Adrenal gland (tissue), 12 donors: ENCODE data around the gene SLC44A5. TPM values are rescaled to one million over a fixed set of nuclear protein-coding genes. Genes with fewer than 3 reads are reported as not detected.
"Not testable (repeated sequence)": the region's sequence is repeated elsewhere in the genome, so short reads cannot be mapped to it uniquely, and the experiment has no call there.

Source experiments
- DNase-seq, 7 donors: peaks; one replicate each; pipeline ENCODE4 v3.0.0-alpha.2; 2019 to 2020
- H3K27ac ChIP-seq, 5 donors: fragments of 200-600 bp; sonication (generic) in 4 of 5; 1 replicate in 3 of 5; 2 replicates in 2 of 5; pipeline versions ENCODE4 v1.5.1 to v1.8.0; 2016 to 2020; ENCODE audit warnings: mild to moderate bottlenecking in 1 of 5
- H3K27me3 ChIP-seq: fragments of 200-600 bp; 2 replicates; pipeline ENCODE4 v1.8.0; 2021
- H3K36me3 ChIP-seq, 2 donors: fragments of 200-600 bp; replicated peaks in 1 of 2; 1 replicate in 1 of 2; 2 replicates in 1 of 2; pipeline versions ENCODE4 v1.5.1 to v1.8.0; 2018 to 2022
- H3K4me1 ChIP-seq, 2 donors: fragments of 200-600 bp; replicated peaks in 1 of 2; 1 replicate in 1 of 2; 2 replicates in 1 of 2; pipeline versions ENCODE4 v1.5.1 to v1.8.0; 2018 to 2021
- H3K4me3 ChIP-seq, 4 donors: fragments of 200-600 bp; sonication (generic) in 3 of 4; one replicate each; pipeline ENCODE4 v1.5.1; 2016 to 2018
- H3K9me3 ChIP-seq, 3 donors: fragments of 200-600 bp; sonication (generic) in 1 of 3; replicated peaks in 1 of 3; 1 replicate in 2 of 3; 2 replicates in 1 of 3; pipeline versions ENCODE4 v1.5.1 to v1.8.0; 2016 to 2021
- POLR2A ChIP-seq, 2 donors: fragments of 450-650 bp; IDR thresholded peaks; one replicate each; pipeline ENCODE4 v1.6.1; 2017; ENCODE audit warnings: antibody characterized with exemption in 2 of 2, mild to moderate bottlenecking in 2 of 2, moderate library complexity in 1 of 2
- WGBS, 4 donors: extraction: QIAGEN DNeasy Blood & Tissue Kit in 2 of 4; methylation state at CpG; one replicate each; pipeline versions ENCODE4 v1.1.5 to v1.1.7; 2013 to 2017; 5-methylcytosine and 5-hydroxymethylcytosine counted together
- intact Hi-C, 2 donors: fragments of 100-400 bp; cut with DNase I; formaldehyde crosslinking; loops; one replicate each; pipeline versions ENCODE4 v1.14.1 to v1.15.0; 2022 to 2023
- polyA plus RNA-seq, 3 donors: library from polyadenylated mRNA; stranded (reverse); fragments of 200-250 nt in 2 of 3; fragments of 350-450 nt in 1 of 3; fragmentation: Illumina TruSeq in 1 of 3; extraction: RNeasy Lipid Tissue Mini Kit (QIAGEN cat#74804) in 1 of 3; gene quantifications; one replicate each; pipeline ENCODE4 v1.2.3, GENCODE V29; 2013 to 2014
- total RNA-seq, 9 donors: library from RNA; depleted of rRNA in 4 of 9; stranded (reverse); fragments of >200 nt in 4 of 9; fragments of 120-200 nt in 1 of 9; fragmentation: NEBNext Ultra II Directional in 1 of 9; extraction: Animal tissue kit (Norgen Biotek cat#: 25700) in 1 of 9; gene quantifications; one replicate each; pipeline versions ENCODE4 v1.1.0 to v1.2.4, GENCODE V29; 2013 to 2023
- TF ChIP-seq, protein P1 (sequence below), 6 experiments: fragments of 450-650 bp in 4 of 6; fragments of 200-600 bp in 2 of 6; sonication (generic) in 1 of 6; IDR thresholded peaks; 1 replicate in 5 of 6; 2 replicates in 1 of 6; pipeline versions ENCODE4 v1.5.1 to v1.8.0; 2016 to 2021; ENCODE audit warnings: antibody characterized with exemption in 6 of 6, mild to moderate bottlenecking in 2 of 6, moderate library complexity in 1 of 6
- donor health status: healthy with polysubstance abuse.
- donor health status: Bipolar disorder and iron deficiency.
- donor health status: DM: yes; HTN: yes; CAD: no.
- donor health status: DM: no; HTN: no; CAD: no.
- donor health status: DM: no; HTN: no; CAD: no.
- donor health status: DM: yes; HTN: yes; CAD: no.

Gene SLC44A5
- total and polyA plus RNA-seq, 12 donors = 0.17 to 2.2 (median 0.48) TPM

DNA sequence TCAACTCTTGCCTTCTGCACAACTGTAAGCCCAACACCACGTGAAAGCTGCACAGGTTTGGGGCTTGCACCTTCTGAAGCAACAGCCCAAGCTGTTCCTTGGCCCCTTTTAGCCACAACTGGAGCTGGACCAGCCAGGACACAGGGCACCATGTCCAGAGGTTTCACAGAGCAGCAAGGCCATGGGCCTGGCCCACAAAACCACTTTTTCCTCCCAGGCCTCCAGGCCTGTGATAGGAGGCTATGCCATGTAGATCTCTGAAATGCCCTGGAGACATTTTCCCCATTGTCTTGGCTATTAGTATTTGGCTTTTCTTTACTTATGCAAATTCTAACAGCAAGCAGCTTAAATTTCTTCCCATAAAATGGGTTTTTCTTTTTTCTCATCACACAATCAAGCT lies 126.1 kb downstream of the SLC44A5 start:
- no peaks in the 10 kb centered on the region for H3K4me1 ChIP-seq
- H3K9me3 ChIP-seq = no peaks in the 10 kb centered on the region
- no peak for DNase-seq
- intact Hi-C loops = no loop called here
- no peaks in the 10 kb centered on the region for H3K36me3 ChIP-seq
- H3K4me3 ChIP-seq = no peak overlapping the region
- H3K27me3 ChIP-seq = no peaks in the 10 kb centered on the region
- H3K27ac ChIP-seq = no peak overlapping the region
- WGBS, 4 donors = 47 to 78% (median 63%) methylated on average over 1 of the region's 1 CpG; no CpG with 5 or more reads in 1 of the 4 donors
- TF ChIP-seq, protein P1, sequence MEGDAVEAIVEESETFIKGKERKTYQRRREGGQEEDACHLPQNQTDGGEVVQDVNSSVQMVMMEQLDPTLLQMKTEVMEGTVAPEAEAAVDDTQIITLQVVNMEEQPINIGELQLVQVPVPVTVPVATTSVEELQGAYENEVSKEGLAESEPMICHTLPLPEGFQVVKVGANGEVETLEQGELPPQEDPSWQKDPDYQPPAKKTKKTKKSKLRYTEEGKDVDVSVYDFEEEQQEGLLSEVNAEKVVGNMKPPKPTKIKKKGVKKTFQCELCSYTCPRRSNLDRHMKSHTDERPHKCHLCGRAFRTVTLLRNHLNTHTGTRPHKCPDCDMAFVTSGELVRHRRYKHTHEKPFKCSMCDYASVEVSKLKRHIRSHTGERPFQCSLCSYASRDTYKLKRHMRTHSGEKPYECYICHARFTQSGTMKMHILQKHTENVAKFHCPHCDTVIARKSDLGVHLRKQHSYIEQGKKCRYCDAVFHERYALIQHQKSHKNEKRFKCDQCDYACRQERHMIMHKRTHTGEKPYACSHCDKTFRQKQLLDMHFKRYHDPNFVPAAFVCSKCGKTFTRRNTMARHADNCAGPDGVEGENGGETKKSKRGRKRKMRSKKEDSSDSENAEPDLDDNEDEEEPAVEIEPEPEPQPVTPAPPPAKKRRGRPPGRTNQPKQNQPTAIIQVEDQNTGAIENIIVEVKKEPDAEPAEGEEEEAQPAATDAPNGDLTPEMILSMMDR (IDR thresholded peaks at IDR 0.05) = no peak
- TF ChIP-seq POLR2A (IDR thresholded peaks at IDR 0.05) = no peak

DNA sequence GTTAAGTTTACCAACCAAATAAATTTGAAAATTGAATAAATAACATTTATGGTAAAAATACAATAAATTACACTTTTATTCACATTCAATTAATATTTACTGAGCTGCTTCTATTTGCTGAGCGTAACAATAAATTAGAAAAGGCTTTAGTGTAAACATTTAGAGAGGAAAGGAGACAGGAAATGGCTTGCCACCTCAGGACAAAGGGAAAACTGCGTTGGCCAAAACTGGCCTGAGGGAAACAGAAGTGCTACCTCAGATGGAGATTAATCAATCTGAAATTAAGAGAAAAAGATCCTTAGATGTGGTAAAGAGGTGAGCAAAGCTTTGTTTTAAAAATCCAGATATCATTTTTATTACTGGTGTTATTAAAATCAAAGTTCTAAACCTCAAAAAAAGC lies 128.0 kb downstream of the SLC44A5 start:
- Histone ChIP-seq H3K27me3 (no peaks in the 10 kb centered on the region), H3K36me3 (no peaks in the 10 kb centered on the region), H3K4me3 (no peak overlapping the region), H3K4me1 (no peaks in the 10 kb centered on the region), H3K9me3 (no peaks in the 10 kb centered on the region), H3K27ac (no peak overlapping the region)
- intact Hi-C loops = no loop called here
- no peak for TF ChIP-seq POLR2A (IDR thresholded peaks at IDR 0.05)
- TF ChIP-seq, protein P1 (IDR thresholded peaks at IDR 0.05) = no peak
- no peak for DNase-seq
- 49 to 56% (median 53%) methylated on average over 2 of the region's 2 CpGs for WGBS, 4 donors

- H3K4me3 ChIP-seq, H3K4me1 ChIP-seq, H3K36me3 ChIP-seq, H3K27me3 ChIP-seq, intact Hi-C loops, DNase-seq, H3K27ac ChIP-seq, H3K9me3 ChIP-seq: not testable (repeated sequence)
- WGBS, 4 donors = 88 to 91% (median 89%) methylated on average over 11 to 12 of the region's 12 CpGs
Measured at GRCh38 chr1:75476486-75476885, 134.4 kb downstream of the SLC44A5 start.

DNA sequence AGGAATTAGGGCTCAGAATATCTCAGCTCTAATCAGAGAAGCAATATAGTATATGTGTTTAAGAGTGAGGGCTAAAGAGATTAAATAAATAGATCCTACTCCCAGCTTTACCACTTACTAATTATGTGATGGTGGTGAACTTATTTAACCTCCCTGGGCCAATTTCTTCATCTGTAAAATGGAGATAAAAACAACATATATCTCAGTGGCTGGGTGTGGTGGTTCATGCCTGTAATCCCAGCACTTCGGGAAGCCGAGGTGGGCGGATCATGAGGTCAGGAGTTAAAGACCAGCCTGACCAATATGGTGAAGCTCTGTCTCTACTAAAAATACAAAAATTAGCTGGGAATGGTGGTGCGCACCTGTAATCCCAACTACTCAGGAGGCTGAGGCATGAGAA lies 135.2 kb downstream of the SLC44A5 start:
- DNase-seq = no peak
- no peaks in the 10 kb centered on the region for H3K27me3 ChIP-seq
- H3K27ac ChIP-seq = no peak overlapping the region
- no peaks in the 10 kb centered on the region for H3K9me3 ChIP-seq
- TF ChIP-seq POLR2A (IDR thresholded peaks at IDR 0.05) = no peak
- TF ChIP-seq, protein P1 (IDR thresholded peaks at IDR 0.05) = no peak
- WGBS, 4 donors = 90 to 95% (median 93%) methylated on average over 4 of the region's 4 CpGs
- no peak overlapping the region for H3K4me3 ChIP-seq
- no peaks in the 10 kb centered on the region for H3K4me1 ChIP-seq
- H3K36me3 ChIP-seq = no peaks in the 10 kb centered on the region
- intact Hi-C loops = no loop called here

DNA sequence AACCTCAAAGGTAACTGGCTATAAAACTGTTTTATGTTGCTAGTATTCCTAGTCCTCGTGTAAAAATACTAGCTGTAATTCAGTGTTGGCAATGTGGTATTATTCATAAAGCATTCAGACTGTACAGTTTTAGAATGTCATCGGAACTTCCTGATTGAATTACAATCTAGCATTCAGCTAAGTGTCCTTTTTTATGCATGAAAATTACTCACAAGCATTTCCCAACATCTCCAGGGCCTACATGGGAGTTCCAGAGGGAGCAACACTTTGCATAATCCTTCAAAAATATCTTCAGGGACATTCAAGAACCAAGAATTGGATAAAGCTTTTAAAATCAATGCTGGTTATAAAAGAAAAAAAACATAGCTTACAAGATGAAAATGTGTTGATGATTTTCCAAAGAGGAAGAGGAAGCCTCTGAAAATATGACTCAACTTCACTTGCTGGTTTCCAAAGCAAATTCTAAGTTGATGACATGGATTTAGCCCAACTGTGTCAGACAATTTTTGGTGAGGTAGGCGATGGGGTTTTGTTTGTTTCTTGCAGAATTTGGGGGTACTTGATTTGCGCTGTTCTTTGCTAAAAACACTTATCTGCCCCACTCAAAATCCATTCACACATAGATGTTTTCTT lies 137.8 kb downstream of the SLC44A5 start:
- H3K4me1 ChIP-seq = no peaks in the 10 kb centered on the region
- TF ChIP-seq POLR2A (IDR thresholded peaks at IDR 0.05) = no peak
- TF ChIP-seq, protein P1 (IDR thresholded peaks at IDR 0.05) = no peak
- intact Hi-C loops = no loop called here
- H3K27ac ChIP-seq = no peak overlapping the region
- WGBS, 4 donors = 63 to 70% (median 67%) methylated on average over 4 of the region's 4 CpGs
- H3K36me3 ChIP-seq = no peaks in the 10 kb centered on the region
- H3K9me3 ChIP-seq = no peaks in the 10 kb centered on the region
- no peaks in the 10 kb centered on the region for H3K27me3 ChIP-seq
- no peak overlapping the region for H3K4me3 ChIP-seq
- no peak for DNase-seq
